Astrocyte of the cerebellum (primary cell): ENCODE results near the gene ITGB6.

Experiments used
- DNase-seq: peaks from one replicate; pipeline ENCODE4 v3.0.0-alpha.2; 2011; ENCODE audit warnings: low read depth
- H3K4me3 ChIP-seq: 2 replicates; pipeline ENCODE4 v1.5.1; 2011; ENCODE audit warnings: mild to moderate bottlenecking, low read depth, low read length, moderate library complexity
- CTCF ChIP-seq: IDR thresholded peaks from 2 replicates; pipeline ENCODE4 v1.5.1; 2012; ENCODE audit warnings: low read length, low read depth, moderate library complexity, mild to moderate bottlenecking; ENCODE audit errors: missing control alignments
- in situ Hi-C: cut with HindIII; loops from 2 replicates; pipeline ENCODE4 v1.10.0; 2017; ENCODE audit warnings: low sequenced_read_pairs

The ITGB6 gene

GRCh38 chr2:160062292-160063005, 137.6 kb downstream of the ITGB6 start, which contains the start of gene PLA2R1:
TSS of gene PLA2R1 (minus strand) at chr2:160062615. CDS start at chr2:160062403, 212 bp downstream.
- in situ Hi-C loops = no loop called here
- TF ChIP-seq CTCF = no peak
- no peak for DNase-seq
- peak within 1 kb of the TSS; percentile 70 for H3K4me3 ChIP-seq

- TF ChIP-seq CTCF = no peak
- peak overlapping the region; percentile 70 for H3K4me3 ChIP-seq
- in situ Hi-C loops = no loop called here
- DNase-seq = no peak
These were observed 138.2 kb downstream of the ITGB6 start for GRCh38 chr2:160061944-160062291.

- H3K4me3 ChIP-seq = peak overlapping the region; percentile 70
- no peak for TF ChIP-seq CTCF
- in situ Hi-C loops = no loop called here
- no peak for DNase-seq
These were observed 138.5 kb downstream of the ITGB6 start for GRCh38 chr2:160061533-160061932.

- no peak for DNase-seq
- in situ Hi-C loops = no loop called here
- no peak overlapping the region for H3K4me3 ChIP-seq
- TF ChIP-seq CTCF = no peak
These were observed 139.8 kb downstream of the ITGB6 start for GRCh38 chr2:160060297-160060696.

- no peak for DNase-seq
- no peak for TF ChIP-seq CTCF
- no peak overlapping the region for H3K4me3 ChIP-seq
- in situ Hi-C loops = no loop called here
These were observed 142.7 kb downstream of the ITGB6 start for GRCh38 chr2:160057356-160057755.

- no peak for TF ChIP-seq CTCF
- no peak for DNase-seq
- in situ Hi-C loops = no loop called here
- no peak overlapping the region for H3K4me3 ChIP-seq
These were observed 144.4 kb downstream of the ITGB6 start for GRCh38 chr2:160055726-160056108.
